H1 (cell line): ENCODE measurements around the gene ANKRD11. TPM values are rescaled to one million over a fixed set of nuclear protein-coding genes. Genes with fewer than 3 reads are reported as not detected.

Experiments used
- CTCF ChIA-PET: fragments of 300-600 bp; sonication (Branson Sonifier 250); formaldehyde crosslinking; loops from one replicate; lab custom pipeline; 2021; ENCODE audit not compliant: partially characterized antibody; lab: Charles Lee
- POLR2A ChIA-PET: fragments of 300-600 bp; sonication (Branson Sonifier 250); formaldehyde crosslinking; loops from one replicate; lab custom pipeline; 2021; ENCODE audit warnings: inconsistent platforms; ENCODE audit not compliant: partially characterized antibody; lab: Charles Lee
- DNase-seq, 2 experiments: peaks; one replicate each; pipeline versions ENCODE4 v3.0.0 to v3.0.0-alpha.2; 2010 to 2022; ENCODE audit warnings: low spot score in 2 of 2, low read depth in 1 of 2, mixed read lengths in 1 of 2
- FAIRE-seq: peaks from 2 replicates; lab custom pipeline; 2011; peaks lifted over from hg19 to GRCh38; lab: Jason Lieb, UNC
- H2AFZ ChIP-seq: 2 replicates; pipeline ENCODE4 v1.8.1; 2012; ENCODE audit warnings: low read length, inconsistent platforms
- H2AK5ac ChIP-seq: 2 replicates; pipeline ENCODE4 v1.6.1; 2013; ENCODE audit warnings: low read depth, low read length
- H2BK120ac ChIP-seq: replicated peaks from 2 replicates; pipeline ENCODE3; 2013; ENCODE audit warnings: low read depth, low read length, inconsistent platforms
- H2BK12ac ChIP-seq: 2 replicates; pipeline ENCODE4 v1.6.1; 2013; ENCODE audit warnings: low read depth, low read length
- H2BK15ac ChIP-seq: 2 replicates; pipeline ENCODE4 v1.6.1; 2013; ENCODE audit warnings: low read length
- H2BK20ac ChIP-seq: 2 replicates; pipeline ENCODE4 v1.6.1; 2013; ENCODE audit warnings: low read length
- H2BK5ac ChIP-seq: 2 replicates; pipeline ENCODE4 v1.6.1; 2013; ENCODE audit warnings: low read depth, low read length
- H3K14ac ChIP-seq: 2 replicates; pipeline ENCODE4 v1.6.1; 2013; ENCODE audit warnings: inconsistent platforms; ENCODE audit not compliant: insufficient read length
- H3K18ac ChIP-seq: 2 replicates; pipeline ENCODE4 v1.6.1; 2013; ENCODE audit warnings: low read length; ENCODE audit errors: extremely low read depth
- H3K23ac ChIP-seq: 2 replicates; pipeline ENCODE4 v1.6.1; 2013; ENCODE audit warnings: inconsistent platforms; ENCODE audit not compliant: insufficient read length
- H3K23me2 ChIP-seq: 2 replicates; pipeline ENCODE4 v1.6.1; 2013; ENCODE audit warnings: low read depth, low read length
- H3K27ac ChIP-seq: 2 replicates; pipeline ENCODE4 v1.6.1; 2011; ENCODE audit warnings: low read depth, low read length, inconsistent platforms
- H3K27me3 ChIP-seq, 4 experiments: replicated peaks in 1 of 4; 1 replicate in 1 of 4; 2 replicates in 3 of 4; pipeline versions ENCODE4 v1.6.1 to v1.8.1; 2011 to 2013; ENCODE audit warnings: low read length in 3 of 4, mild to moderate bottlenecking in 3 of 4, inconsistent platforms in 2 of 4, mixed read lengths in 2 of 4, moderate library complexity in 1 of 4; ENCODE audit not compliant: control insufficient read depth in 3 of 4, insufficient read depth in 3 of 4; ENCODE audit errors: extremely low read depth in 1 of 4
- H3K36me3 ChIP-seq, 4 experiments: 2 replicates each; pipeline versions ENCODE4 v1.6.1 to v1.8.1; 2011 to 2013; ENCODE audit warnings: mild to moderate bottlenecking in 4 of 4, low read length in 3 of 4, moderate library complexity in 2 of 4, control low read depth in 1 of 4, inconsistent platforms in 1 of 4; ENCODE audit not compliant: insufficient read depth in 4 of 4, control insufficient read depth in 2 of 4
- H3K4ac ChIP-seq: replicated peaks from 2 replicates; pipeline ENCODE3; 2013; ENCODE audit warnings: low read length, low read depth, mixed read lengths, inconsistent platforms; ENCODE audit not compliant: insufficient read length
- H3K4me1 ChIP-seq, 4 experiments: replicated peaks in 1 of 4; 1 replicate in 1 of 4; 2 replicates in 3 of 4; pipeline versions ENCODE4 v1.6.1 to v1.8.1; 2011 to 2013; ENCODE audit warnings: low read length in 3 of 4, inconsistent platforms in 2 of 4, mixed read lengths in 1 of 4; ENCODE audit not compliant: insufficient read depth in 4 of 4, control insufficient read depth in 3 of 4
- H3K4me2 ChIP-seq, 2 experiments: 2 replicates each; pipeline versions ENCODE4 v1.6.1 to v1.8.1; 2011 to 2013; ENCODE audit warnings: low read depth in 2 of 2, low read length in 2 of 2, control low read depth in 1 of 2, inconsistent platforms in 1 of 2, mild to moderate bottlenecking in 1 of 2; ENCODE audit not compliant: insufficient read depth in 1 of 2
- H3K4me3 ChIP-seq, 4 experiments: fragments of 200-600, 300-600 bp in 1 of 4; sonication (generic), shearing (Covaris generic), sonication (Bioruptor Twin) in 1 of 4; 2 replicates each; pipeline versions ENCODE4 v1.5.1 to v1.8.1; 2011 to 2016; ENCODE audit warnings: low read length in 4 of 4, low read depth in 3 of 4, control low read depth in 2 of 4, inconsistent platforms in 2 of 4, mild to moderate bottlenecking in 2 of 4, mixed read lengths in 1 of 4, moderate library complexity in 1 of 4; ENCODE audit not compliant: insufficient read depth in 2 of 4; ENCODE audit errors: extremely low read depth in 1 of 4
- H3K56ac ChIP-seq: replicated peaks from 2 replicates; pipeline ENCODE3; 2013; ENCODE audit warnings: low read depth, mild to moderate bottlenecking, mixed read lengths, low read length, inconsistent platforms; ENCODE audit not compliant: insufficient read length
- H3K79me1 ChIP-seq: 2 replicates; pipeline ENCODE4 v1.6.1; 2013; ENCODE audit warnings: low read depth, low read length, control low read depth
- H3K79me2 ChIP-seq, 2 experiments: 2 replicates each; pipeline versions ENCODE4 v1.6.1 to v1.8.1; 2012 to 2013; ENCODE audit warnings: low read length in 2 of 2, mild to moderate bottlenecking in 2 of 2, inconsistent platforms in 1 of 2; ENCODE audit not compliant: insufficient read depth in 2 of 2, control insufficient read depth in 1 of 2
- H3K9ac ChIP-seq, 4 experiments: replicated peaks in 1 of 4; 1 replicate in 1 of 4; 2 replicates in 3 of 4; pipeline versions ENCODE4 v1.6.1 to v1.8.1; 2011 to 2013; ENCODE audit warnings: low read depth in 3 of 4, low read length in 3 of 4, control low read depth in 2 of 4, mild to moderate bottlenecking in 2 of 4, moderate library complexity in 2 of 4, inconsistent platforms in 1 of 4; ENCODE audit errors: extremely low read depth in 1 of 4
- H3K9me3 ChIP-seq, 2 experiments: 2 replicates each; pipeline versions ENCODE4 v1.6.1 to v1.8.1; 2012 to 2013; ENCODE audit warnings: mild to moderate bottlenecking in 2 of 2, moderate library complexity in 2 of 2, control low read depth in 1 of 2, inconsistent platforms in 1 of 2, low read depth in 1 of 2, low read length in 1 of 2, mixed read lengths in 1 of 2; ENCODE audit not compliant: insufficient read depth in 2 of 2
- H4K20me1 ChIP-seq, 2 experiments: replicated peaks in 1 of 2; 2 replicates each; pipeline versions ENCODE3 to v1.8.1; 2011 to 2013; ENCODE audit warnings: inconsistent platforms in 2 of 2, low read length in 2 of 2, mild to moderate bottlenecking in 1 of 2; ENCODE audit not compliant: insufficient read depth in 2 of 2, control insufficient read depth in 1 of 2
- H4K5ac ChIP-seq: 2 replicates; pipeline ENCODE4 v1.6.1; 2013; ENCODE audit warnings: low read length, low read depth, mixed read lengths, inconsistent platforms; ENCODE audit not compliant: insufficient read length
- H4K8ac ChIP-seq: 2 replicates; pipeline ENCODE4 v1.8.0; 2013; ENCODE audit warnings: mild to moderate bottlenecking, moderate library complexity, low read length, inconsistent platforms; ENCODE audit not compliant: insufficient read depth; ENCODE audit errors: extremely low read depth
- H4K91ac ChIP-seq: replicated peaks from 2 replicates; pipeline ENCODE3; 2013; ENCODE audit warnings: low read length, mixed read lengths, inconsistent platforms; ENCODE audit not compliant: insufficient read length
- BACH1 ChIP-seq: IDR thresholded peaks from 2 replicates; pipeline ENCODE4 v1.6.1; 2012; ENCODE audit warnings: low read length, improper control_type of control experiment
- BCL11A ChIP-seq, 2 experiments: IDR thresholded peaks; one replicate each; pipeline ENCODE4 v1.6.1; 2011; ENCODE audit warnings: low read depth in 2 of 2, low read length in 2 of 2, mild to moderate bottlenecking in 2 of 2
- CTBP2 ChIP-seq: IDR thresholded peaks from 2 replicates; pipeline ENCODE4 v1.7.0; 2011; ENCODE audit warnings: borderline replicate concordance, mild to moderate bottlenecking, moderate library complexity, mixed read lengths, low read length; ENCODE audit not compliant: insufficient read depth, insufficient read length
- HDAC2 ChIP-seq, 2 experiments: fragments of 300-600 bp in 1 of 2; sonication (generic) in 1 of 2; IDR thresholded peaks; 2 replicates each; pipeline ENCODE4 v1.6.1; 2011 to 2012; ENCODE audit warnings: low read depth in 2 of 2, low read length in 2 of 2, mild to moderate bottlenecking in 2 of 2, moderate library complexity in 2 of 2, borderline replicate concordance in 1 of 2, inconsistent platforms in 1 of 2
- KDM4A ChIP-seq: IDR thresholded peaks from one replicate; pipeline ENCODE4 v1.7.1; 2012; ENCODE audit warnings: low read depth, mild to moderate bottlenecking, moderate library complexity, low read length, inconsistent platforms; ENCODE audit not compliant: severe bottlenecking
- MAFK ChIP-seq: IDR thresholded peaks from 2 replicates; pipeline ENCODE4 v1.6.1; 2012; ENCODE audit warnings: low read depth, mild to moderate bottlenecking, improper control_type of control experiment, low read length
- NANOG ChIP-seq: IDR thresholded peaks from 2 replicates; pipeline ENCODE4 v1.6.1; 2011; ENCODE audit warnings: low read length, low read depth, mild to moderate bottlenecking, inconsistent platforms; ENCODE audit not compliant: insufficient read depth, poor library complexity, severe bottlenecking
- PHF8 ChIP-seq: fragments of 200-600 bp; sonication (generic); conservative IDR thresholded peaks from 2 replicates; pipeline ENCODE4 v1.7.1; 2012; ENCODE audit warnings: low read depth, mild to moderate bottlenecking, inconsistent platforms, low read length, moderate library complexity
- SIX5 ChIP-seq: IDR thresholded peaks from 2 replicates; pipeline ENCODE4 v1.6.1; 2011; ENCODE audit warnings: mild to moderate bottlenecking, low read depth, low read length
- WGBS, 2 experiments: shearing (Covaris generic) in 1 of 2; methylation state at CpG; one replicate each; pipeline versions ENCODE4 v1.1.6 to v1.1.7; 2013 to 2015; ENCODE audit warnings: low lambda C conversion rate in 2 of 2, mixed read lengths in 2 of 2, inconsistent platforms in 1 of 2, low coverage in 1 of 2, missing lambda C conversion rate in 1 of 2; ENCODE audit not compliant: insufficient replicate concordance in 2 of 2, insufficient coverage in 1 of 2, insufficient read length in 1 of 2; ENCODE audit errors: extremely low coverage in 1 of 2, missing lambda C conversion rate in 1 of 2; 5-methylcytosine and 5-hydroxymethylcytosine counted together
- polyA plus RNA-seq, 7 experiments: library from polyadenylated mRNA; depleted of rRNA in 3 of 7; stranded (reverse) in 5 of 7; unstranded in 2 of 7; fragments of >200 nt in 5 of 7; fragments of 200-250 nt in 2 of 7; gene quantifications; 1 replicate in 5 of 7; 2 replicates in 1 of 7; 4 replicates in 1 of 7; pipeline versions ENCODE4 v1.2.1 to v1.2.3, GENCODE V29; 2011 to 2013; ENCODE audit warnings: missing spikeins in 2 of 7, mixed read lengths in 2 of 7
- total RNA-seq: library from RNA; stranded (reverse); fragmentation: NEBNext Ultra II Directional; extraction: Animal tissue kit (Norgen Biotek cat#: 25700); gene quantifications from 2 replicates; pipeline ENCODE4 v1.2.1, GENCODE V29; 2021
- TF ChIP-seq, protein P1 (sequence below): IDR thresholded peaks from 2 replicates; pipeline ENCODE4 v1.6.1; 2011; ENCODE audit warnings: low read length, improper control_type of control experiment

ANKRD11 gene
- total and polyA plus RNA-seq, 2 of the 8 experiments (the other 6 are each of a cell fraction or from before 2014, with no cell fraction given), result 46.5 to 142 TPM

DNA sequence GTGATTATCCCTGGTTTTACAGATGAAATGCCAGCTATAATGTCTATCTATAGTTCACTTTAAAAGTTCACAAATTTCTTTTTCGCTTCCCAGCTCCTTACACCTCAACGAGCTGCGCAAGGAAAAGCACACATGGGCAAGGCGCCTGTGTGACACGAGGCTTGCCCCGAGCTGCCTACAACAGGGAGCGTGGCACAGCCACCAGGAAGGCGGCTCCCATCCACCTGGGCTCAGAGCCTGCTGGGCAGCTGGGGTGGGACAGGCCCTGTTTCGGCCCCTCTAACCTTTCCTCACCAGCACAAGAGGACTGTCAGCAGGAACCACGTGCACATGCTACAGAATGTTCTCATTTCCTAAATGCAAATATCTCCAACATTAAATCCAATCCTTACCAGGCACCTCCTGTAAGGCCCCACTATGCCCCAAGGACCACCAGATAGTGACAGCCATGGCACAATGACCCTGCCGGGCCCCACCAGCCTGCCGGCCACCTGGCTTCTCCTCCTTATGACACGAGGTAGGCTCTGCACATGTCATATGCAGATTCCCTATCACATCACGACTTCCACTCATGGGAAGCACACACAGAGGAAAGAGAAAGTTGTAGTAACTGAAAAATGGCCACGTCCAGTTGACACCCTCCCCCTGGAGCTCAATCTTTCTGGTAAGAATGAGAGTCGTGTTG, 180.8 kb downstream of the ANKRD11 start:
- Histone ChIP-seq H4K91ac (no peak overlapping the region), H3K9ac (no peak overlapping the region), H2AK5ac (no peak overlapping the region), H3K4me3 (no peak overlapping the region), H2BK12ac (no peak overlapping the region), H3K27ac (no peak overlapping the region), H2AFZ (no peak overlapping the region), H3K27me3 (no peaks in the 10 kb centered on the region), H4K20me1 (peaks cover 27 to 56% of the 10 kb centered on the region in 2 experiments), H2BK120ac (no peak overlapping the region), H3K36me3 (peaks cover 2 to 10% (median 6%) of the 10 kb centered on the region in 4 experiments; a peak in 7 of 8 replicates), H3K4me1 (peaks cover 0 to 6% (median 0%) of the 10 kb centered on the region in 4 experiments; a peak in 1 of 7 replicates), H3K4ac (no peak overlapping the region), H3K79me2 (peaks cover 5 to 87% of the 10 kb centered on the region in 2 experiments; a peak in 3 of 4 replicates), H4K8ac (no peak overlapping the region), H3K4me2 (no peak overlapping the region), H3K23me2 (no peaks in the 10 kb centered on the region), H3K9me3 (no peaks in the 10 kb centered on the region), H3K23ac (no peak overlapping the region), H3K14ac (no peak overlapping the region), H2BK20ac (no peak overlapping the region), H3K79me1 (peaks cover 33% of the 10 kb centered on the region), H2BK15ac (no peak overlapping the region), H3K56ac (no peak overlapping the region), H3K18ac (no peak overlapping the region), H2BK5ac (no peak overlapping the region; the same call in 1 of the 2 replicates), H4K5ac (no peak overlapping the region)
- ChIA-PET CTCF (interaction anchor here (0.6 to 4.1 kb wide), 18 partner anchors 9 to 230 kb away, joined by 3 to 42 read pairs (median 6); no protein-coding TSS in a partner anchor), POLR2A (interaction anchor here (1.1 to 1.3 kb wide), 3 partner anchors 12 to 66 kb away, joined by 3 to 5 read pairs (median 4); no protein-coding TSS in a partner anchor)
- FAIRE-seq (no peak), DNase-seq (no peak)
- WGBS, 2 experiments, result 89% methylated on average over 16 of the region's 16 CpGs; no CpG with 5 or more reads in 1 of the 2 experiments
- TF ChIP-seq NANOG (no peak), BCL11A (IDR thresholded peaks at IDR 0.05; ENCODE audit: low read depth in 2 of 2, low read length in 2 of 2) (no peak), PHF8 (no peak), BACH1 (no peak), HDAC2 (IDR thresholded peaks at IDR 0.05; ENCODE audit: borderline replicate concordance in 1 of 2, low read depth in 2 of 2, low read length in 2 of 2) (no peak), CTBP2 (no peak), KDM4A (no peak), MAFK (no peak), SIX5 (no peak)
- TF ChIP-seq, protein P1, sequence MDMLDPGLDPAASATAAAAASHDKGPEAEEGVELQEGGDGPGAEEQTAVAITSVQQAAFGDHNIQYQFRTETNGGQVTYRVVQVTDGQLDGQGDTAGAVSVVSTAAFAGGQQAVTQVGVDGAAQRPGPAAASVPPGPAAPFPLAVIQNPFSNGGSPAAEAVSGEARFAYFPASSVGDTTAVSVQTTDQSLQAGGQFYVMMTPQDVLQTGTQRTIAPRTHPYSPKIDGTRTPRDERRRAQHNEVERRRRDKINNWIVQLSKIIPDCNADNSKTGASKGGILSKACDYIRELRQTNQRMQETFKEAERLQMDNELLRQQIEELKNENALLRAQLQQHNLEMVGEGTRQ, result no peak
